AML-193 (cell line): ENCODE measurements around the gene ADPRS.

Source experiments
- DNase-seq, 2 experiments: peaks; one replicate each; lab custom pipeline; 2025; lab: John Stamatoyannopoulos, UW

ADPRS gene

DNA sequence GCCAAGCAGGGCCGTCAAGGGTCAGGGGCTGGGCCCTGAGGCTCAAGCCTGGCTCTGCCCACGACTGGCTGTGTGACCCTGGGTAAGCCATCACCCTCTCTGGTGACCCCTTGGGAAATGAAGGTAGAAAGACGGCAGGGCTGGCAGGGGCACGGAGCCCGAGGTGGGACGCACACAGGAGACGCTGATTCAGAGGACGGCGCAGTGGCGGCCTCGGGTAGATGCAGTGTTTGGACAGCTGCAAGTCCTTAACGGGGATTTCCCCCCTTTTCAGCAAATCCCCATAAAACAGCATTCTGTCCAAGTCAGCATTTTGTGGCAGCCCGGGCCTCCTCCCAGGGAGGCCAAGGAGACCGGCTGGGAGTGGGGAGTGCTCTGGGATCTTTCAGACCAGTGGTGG, 19.6 kb downstream of the ADPRS start:
- DNase-seq: no peak

DNA sequence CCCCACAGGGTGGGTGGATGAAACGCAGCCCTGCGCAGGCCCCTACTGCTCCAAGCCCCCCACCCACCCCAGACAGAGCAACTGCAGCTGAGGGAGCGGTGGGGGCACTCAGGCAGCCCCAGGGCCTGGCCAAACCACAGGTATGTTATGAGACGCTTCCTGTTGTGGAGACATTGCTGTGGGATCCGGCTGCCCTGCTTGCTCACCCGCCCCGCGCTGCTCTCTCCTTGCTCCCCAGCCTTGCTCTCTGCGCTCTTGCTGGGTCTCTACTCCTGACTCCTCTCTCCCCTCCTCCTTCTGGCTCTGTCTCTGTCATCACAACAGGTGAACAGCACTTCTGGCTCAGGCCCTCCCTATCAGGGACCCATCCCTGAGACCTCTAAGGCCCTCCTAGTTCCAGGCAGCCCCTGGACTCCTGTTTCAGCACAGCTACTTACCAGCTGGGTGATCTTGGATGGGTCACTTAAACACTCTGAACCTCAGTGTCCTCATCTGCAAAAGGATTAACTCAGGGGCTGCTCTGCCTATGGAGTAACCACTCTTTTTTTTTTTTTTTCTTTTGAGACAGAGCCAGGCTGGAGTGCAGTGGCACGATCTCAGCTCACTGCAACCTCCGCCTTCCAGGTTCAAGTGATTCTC, 20.5 kb downstream of the ADPRS start:
- DNase-seq: no peak

DNA sequence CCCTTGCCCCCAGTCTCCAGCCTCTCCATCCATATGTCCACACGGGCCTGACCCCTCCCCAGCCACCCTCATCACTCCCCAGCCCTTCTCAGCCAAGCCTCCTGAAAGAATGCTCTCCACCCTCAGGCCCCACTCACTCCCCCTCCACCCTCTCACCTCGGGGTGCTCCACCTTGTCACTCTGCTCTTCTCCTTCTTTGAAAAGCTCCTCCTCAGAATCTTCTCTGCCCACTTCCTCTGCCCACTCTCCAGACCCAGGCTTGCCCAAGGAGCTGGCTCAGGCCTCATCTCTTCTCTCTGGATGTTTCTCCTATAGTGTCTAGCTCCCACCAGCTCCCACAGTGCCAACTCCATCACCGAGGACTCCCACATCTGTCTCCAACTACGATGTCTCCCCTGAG, 22.5 kb downstream of the ADPRS start:
- no peak for DNase-seq

DNA sequence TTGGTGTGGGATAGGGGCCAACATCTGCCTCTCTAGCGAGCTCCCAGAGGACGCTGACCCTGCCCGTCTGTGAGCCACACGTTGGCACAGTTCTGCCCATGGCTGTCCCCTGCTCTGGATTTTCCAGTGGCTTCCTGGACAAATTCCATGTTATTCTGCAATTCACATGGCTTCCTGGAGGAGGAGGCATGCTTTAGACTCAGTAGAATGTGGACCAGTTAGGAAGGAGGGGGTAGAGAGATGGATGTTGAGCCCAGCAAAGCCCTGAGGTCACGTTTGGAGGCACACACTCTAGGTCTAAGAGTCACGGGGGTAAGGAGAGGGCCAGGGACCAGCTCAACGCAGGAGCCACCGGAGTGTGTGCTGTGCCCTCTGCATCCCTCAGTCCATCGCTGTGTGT, 24.1 kb downstream of the ADPRS start:
- DNase-seq: no peak

DNA sequence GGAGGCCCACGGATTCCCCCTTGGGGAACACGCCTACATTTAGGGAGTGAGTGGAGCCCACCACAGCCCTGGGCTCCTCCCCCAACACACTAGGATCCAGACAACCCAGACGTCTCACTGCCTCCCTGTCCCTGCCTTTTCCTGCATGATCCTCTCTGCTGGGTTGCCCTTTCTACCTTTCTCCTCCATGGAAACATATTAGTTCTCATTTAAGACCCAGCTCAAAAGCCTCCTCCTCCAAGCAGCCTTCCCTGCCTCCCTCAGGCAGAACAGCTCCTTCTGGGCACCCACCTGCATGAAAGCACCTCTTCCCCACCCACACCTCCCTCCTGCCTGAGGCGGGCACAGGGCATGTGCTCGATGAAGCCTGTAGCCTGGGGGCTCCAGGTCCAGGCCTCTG, 25.7 kb downstream of the ADPRS start:
- no peak for DNase-seq

DNA sequence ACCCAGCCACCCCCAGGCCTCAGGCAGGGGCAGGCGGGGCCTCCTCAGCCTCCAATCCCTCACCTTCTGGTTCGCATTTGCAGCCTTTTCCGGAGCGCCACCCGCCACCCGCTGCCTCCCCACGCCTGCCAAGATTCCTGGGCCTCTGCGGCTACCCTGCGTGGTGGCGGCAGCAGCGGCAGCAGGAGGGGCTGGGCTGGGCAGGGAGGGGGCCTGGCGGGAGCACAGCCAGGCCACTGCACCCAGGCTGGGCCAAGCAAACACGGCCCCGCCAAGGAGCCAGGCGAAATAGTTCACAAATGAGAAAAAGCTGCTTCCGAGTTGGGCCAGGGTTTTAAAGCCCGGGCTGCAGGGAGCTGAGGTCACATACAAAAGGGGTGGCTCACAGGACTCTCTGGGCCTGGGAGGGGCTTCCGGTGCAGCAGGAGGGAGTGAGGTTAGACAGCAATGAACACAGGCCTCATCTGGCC, 26.5 kb downstream of the ADPRS start:
- DNase-seq: no peak

DNA sequence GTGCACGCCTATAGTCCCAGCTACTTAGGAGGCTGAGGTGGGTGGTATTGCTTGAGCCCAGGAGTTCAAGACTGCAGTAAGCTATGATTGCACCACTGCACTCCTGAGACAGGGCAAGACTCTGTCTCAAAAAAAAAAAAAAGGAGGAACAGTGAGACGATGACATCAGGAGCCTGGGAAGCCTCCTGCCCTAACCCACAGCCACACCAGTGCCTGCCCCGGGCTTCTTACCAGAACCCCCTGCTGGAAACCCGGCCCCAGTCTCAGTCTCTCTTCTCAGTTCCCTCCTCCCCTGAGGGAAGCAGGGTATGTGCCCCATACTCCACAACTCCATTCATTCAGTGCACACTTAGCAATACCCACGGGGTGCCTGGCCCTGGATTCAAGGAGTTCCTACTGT, 27.2 kb downstream of the ADPRS start:
- DNase-seq: peak; percentile 29 to 30

DNA sequence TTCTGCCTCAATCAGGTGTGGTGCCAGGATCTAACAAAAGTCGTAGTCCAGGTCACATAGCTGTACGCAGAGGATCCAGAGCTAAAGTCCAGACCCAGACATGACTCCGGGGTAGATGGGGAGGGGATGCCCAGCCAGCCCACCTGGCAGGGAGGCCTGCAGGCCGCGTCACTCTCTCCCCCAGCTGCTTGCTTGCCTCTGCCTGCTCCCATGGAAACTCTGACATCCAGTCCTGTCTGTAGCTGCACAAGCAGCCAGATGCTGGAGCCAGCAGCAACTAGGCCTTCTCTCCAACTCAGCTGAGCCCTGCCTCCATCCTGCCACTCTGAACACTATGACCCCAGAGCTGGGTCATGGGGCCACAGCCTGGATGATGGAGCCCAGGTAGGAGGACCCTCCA, 28.2 kb downstream of the ADPRS start:
- DNase-seq: no peak

DNA sequence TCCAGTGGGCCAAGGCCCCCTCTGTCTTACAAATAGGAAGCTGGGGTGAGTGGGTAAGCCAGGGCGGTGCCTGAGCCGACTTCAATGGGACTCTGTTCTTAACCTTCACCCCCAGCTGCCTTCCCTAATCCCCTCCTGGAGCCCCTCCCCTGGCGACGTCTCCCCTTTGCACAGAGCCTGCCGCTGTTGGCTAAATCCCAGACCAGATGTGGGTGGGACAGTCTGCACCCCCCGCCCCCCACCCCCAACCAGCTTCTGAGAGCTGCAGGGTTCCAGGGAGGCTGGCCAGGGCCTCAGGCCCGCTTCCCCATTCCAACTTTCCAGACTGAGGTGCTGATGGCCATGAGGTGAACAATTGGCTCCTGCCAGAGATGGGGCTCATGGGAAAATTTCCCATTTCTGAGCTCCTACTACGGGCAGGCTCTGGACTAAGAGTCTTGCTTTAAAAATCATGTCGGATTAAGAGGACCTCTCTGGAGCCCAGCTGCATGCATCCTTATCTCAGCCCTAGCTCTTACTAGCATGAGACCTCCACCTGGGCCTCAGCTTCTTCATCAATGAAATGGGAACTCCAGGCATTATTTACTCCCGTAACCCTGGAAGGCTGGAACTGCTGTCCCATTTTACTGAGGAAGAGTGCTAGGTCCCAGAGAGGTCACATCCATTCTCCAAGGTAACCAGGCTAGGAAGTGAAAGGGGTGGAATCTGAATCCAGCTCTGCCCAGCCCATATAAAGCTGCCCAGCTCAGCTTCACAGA, 29.9 kb downstream of the ADPRS start:
- no peak for DNase-seq

DNA sequence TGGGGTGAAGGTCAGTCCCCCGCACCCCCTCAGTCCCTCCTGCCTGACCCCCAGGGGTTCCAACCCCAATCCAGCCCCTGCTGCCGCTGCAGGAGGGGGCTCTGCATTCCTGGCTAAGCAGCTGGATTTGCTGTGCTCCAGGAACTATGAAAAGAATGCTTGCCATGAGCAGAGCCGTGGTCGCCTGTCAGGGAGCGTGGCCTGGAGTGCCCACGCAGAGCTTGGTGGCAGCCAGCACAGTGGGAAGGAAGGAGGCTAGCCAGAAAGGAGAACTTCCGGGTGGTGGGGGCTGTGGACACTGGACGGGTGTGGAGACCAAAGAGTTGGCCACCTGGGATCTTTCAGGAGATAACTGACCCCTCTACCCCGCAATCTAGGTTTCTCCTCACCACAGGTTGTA, 30.8 kb downstream of the ADPRS start:
- DNase-seq: no peak

DNA sequence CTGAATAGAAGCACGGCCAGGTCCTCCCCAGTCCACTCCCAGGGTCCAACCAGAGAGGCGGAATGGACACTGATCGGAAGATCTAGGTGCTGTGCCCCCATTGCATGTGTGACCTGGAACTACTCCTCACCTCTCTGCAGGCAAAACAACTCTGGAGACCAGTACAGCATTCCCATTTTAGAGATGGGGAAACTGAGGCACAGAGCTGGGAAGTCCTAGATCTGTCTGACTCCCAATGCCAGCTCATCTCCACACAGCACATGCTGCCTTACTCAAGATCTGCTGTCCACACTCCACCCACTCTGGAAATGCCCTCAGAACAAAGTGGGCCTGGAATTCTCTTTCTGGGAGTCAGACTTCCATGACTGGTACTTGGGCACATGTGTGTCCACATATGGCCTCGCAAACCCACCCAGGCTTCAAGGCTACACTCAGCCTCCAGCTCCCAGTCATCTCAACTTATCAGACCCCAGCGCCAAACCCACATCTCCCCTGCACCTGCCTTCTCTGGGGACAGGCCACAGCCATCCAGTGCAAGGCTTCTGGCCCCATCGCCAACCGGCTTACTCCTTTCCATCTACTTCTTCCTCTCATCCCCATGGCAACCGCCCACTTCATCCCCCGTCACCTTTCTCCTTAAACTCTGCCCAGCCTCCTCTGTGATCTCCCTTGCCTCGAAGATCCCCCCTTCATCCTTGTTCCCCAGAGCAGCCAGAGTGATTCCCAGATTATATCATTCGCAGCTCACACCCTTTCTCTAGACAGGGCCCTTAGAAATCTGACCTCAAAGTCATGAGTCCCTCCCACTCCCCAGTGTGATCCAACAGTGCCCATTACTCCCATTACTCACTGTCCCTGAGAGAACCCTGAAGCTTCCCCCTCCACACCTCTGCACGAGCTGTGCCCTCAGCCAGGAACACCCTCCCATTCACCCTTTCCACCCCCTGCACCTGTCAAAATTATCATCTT, 33.7 kb downstream of the ADPRS start:
- DNase-seq: no peak

DNA sequence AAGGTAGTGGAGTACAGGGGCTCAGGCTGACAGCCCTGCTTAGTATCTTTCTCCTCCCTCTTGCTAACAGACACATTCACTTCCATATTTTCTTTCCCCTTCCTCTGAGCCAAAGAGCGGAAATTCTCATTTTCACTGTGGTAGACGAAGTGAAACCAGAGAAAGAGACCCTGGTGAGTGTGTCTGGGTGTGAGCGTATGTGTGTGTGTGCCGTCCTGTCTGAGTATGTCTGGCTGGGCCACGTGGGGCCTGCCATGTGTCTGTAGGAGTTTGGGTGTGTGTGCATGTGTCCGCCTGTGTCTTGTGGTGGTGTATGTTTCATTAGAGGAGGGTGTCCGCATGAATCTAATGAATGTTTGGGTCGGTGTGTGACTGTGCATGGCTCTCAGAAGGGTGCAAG, 34.7 kb downstream of the ADPRS start:
- DNase-seq: no peak

DNA sequence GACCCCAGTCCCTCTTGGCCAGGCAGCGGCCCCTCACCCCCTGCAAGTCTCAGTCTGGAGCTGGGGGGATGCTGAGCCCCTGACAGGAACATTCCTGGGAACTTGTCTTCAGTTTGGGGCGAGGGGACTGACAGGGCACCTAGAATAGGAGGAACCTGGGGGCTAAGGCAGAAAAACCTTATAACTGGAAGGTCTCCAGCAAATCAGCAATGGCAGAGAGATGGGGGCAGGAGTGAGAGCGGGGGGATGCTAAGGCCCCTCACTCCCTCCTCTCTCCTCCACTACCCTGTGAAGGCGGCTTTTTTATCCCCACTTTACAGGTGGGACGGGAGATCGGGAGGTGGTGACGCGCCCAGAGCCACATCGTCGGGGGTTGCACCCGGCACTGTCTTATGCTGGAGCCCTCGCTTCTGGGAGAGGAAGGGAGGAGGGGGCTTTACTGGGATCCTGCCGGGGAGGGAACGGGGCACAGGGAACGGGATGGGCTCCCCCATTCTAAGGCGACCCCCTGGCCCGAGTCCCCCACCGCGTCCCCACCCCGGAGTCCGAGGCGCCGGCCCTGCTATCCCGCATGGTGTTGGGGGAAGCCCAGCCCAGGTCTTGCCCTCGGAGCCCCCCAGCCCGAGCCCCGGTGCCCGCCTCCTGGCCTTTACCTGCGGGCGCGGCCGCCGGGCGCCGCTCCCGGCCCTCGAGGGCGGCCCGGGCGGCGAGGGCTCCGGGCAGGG, 35.9 kb downstream of the ADPRS start:
- no peak for DNase-seq

DNA sequence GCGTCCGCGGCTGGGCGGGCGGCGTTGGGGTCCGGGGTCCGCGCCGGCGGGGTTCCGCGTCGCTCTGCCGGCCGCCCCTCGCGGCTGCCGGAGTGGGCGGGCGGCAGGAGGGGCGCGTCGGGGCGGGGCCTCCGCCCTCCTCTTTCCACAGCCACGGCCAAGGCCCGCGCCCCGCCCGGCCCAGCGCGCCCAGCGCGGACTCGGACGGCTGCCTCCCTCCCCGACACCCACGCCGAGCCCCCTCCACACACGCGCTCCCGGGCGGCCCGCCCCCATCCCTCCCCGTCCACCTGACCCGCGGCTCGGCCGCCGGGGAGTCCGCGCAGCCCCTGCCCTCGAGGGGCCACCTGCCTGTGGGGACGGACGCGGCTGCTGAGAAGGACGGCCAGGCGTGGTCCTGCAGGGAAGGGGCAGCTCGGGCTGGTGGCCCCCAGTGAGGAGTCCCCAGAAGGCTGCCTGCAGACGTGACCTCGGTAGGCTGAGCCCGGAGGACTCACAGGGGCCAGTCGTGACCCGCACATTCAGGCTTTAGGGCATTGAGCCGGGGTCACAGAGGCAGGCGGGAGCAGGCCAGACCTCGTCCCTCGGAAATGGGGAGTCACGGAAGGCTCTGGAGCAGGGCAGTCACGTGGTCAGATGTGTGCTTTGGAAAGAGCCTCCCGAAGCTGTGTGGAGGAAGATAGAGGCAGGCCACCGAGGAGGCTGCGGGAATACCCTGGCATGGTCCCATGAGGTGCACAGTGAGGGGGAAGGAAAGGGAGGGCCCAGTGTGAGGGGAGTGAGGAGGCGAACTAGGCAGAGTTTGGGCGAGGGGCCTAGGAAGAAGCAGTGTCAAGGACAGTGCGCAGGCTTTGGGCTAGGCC, 36.7 kb downstream of the ADPRS start, which contains the start of gene COL8A2:
COL8A2 (minus strand) TSS at position 94 of the 863 bp plus-strand sequence. CDS start 24,980 bp downstream, outside the sequence.
- DNase-seq: no peak

DNA sequence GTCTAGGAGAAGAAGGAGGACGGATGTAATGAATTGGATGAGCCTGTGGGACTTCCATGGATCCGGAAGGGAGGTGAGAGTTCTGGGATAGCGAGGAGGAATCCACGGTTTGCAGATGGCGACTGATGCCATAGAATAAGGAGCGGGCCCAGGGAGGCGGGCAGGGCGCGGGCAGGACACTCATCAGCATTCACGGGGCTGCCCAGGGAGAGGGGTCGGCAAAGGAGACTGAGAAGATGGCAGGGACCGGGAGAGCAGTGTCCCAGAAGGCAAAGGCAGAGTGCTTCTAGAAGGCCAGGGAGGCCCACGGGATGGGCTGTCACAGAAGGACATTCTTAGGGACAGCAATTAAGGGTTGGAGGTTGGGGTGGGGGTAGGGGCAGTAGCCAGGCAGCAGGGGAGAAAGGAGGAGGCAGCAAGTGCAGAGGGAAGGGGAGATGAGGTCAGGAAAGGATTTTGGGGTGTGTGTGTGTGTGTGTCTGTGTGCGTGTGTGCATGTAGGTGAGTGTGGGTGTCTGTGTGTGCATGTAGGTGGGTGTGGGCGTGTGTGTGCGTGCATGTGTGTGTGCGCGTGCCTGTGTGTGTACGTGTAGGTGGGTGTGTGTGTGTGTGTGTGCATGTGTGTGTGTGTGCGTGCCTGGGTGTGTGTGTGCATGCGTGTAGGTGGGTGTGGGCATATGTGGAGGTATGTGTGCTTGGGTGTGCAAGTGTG, 37.5 kb downstream of the ADPRS start:
- DNase-seq: no peak

DNA sequence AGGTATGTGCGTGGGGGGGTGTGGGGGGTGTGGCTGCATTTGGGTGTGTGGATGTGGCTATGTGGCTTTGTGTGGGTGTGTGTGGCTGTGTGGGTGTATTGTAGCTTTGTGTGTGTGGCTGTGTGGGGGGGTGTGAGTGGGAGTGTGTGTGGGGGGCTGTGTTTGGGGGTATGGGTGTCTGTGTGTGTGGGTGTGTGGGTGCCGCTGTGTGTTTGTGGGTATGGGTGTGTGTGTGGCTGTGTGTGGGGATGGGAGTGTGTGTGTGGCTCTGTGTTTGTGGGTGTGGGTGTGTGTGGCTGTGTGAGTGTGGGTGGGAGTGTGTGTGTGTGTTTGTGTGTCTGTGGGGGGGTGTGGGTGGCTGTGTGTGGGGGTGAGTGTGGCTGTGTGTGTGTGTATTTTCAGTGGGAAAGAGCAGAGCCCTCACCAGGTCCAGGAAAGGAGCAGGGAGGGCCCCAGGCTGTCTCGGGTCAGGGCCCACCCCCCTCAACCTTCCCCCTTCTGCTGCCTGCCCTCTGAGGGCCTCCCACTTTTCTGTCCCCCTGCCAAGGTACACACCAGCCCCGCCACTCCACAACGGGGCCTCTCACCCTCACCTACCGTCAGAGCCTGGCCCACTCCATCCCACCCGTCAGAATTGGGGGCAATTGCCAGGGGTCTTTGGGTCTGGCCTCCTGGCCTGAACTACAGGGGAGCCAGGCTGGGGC, 38.3 kb downstream of the ADPRS start:
- DNase-seq: no peak

DNA sequence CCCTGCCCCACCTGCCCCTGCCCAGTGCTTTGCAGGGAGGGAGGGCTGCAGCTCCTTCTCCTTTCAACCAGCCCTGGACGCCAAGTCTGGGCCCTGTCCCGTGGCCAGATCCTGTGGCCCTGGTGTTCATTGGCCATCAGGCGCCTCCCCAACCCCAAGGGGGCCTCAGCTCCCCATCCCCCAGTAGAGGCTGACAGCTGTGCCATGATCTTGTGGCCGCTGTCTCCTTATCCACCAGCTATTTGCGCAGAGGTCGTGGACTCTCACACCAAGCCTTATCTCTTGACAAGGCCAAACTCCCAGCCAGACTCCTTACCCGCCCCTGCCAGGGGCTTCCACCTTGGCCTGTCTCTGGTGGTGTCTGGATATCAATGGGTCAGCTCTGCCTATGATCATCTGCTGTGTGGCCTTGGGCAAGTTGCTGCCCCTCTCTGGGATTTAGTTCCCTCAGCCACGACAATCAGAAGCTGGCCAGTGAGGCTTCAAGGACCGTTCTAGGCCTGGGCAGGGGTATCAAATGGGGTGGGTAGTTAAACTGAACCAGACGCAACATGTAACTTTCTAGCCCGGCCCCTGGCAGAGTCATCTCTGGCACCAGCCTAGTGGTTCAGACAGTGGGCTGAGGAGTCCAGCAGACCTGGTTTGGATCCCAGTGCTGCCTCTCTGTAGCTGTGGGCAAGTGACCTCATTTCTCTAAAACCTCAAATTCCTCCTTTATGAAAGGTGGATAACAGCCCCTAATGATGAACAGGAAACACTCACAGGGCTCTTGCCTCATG, 39.6 kb downstream of the ADPRS start:
- DNase-seq: peak in 1 of 2 experiments; percentile 12

DNA sequence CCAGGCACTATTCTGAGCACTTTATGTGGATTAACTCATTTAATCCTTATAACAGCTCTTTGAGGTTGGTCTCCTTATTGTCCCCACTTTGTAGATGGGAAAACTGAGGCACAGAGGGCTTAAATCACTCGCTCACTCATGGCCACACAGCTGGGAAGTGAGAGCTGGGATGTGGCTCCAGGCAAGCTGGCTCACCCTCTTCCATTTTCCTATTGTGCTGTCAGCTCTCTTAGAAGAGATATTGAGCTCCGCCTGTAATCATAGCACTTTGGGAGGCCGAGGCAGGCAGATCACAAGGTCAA, 40.2 kb downstream of the ADPRS start:
- DNase-seq: no peak

DNA sequence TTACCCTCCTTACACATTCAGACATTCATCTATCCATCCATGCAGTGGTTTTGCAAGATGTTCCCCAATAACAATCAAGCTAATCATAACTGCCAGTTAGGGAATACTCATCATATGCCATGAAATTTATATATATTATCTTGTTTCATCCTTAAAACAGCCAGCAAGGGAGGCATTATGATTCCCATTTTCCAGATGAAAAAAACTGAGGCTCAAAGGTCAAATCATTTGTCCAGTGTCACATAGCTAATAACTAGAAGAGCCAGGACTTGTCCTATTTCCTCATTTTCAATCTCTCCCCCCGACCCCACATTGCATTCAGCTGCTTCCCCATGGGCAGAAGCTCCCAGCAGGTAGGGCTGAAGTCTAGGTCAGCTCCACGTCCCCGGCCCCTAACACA, 43.3 kb downstream of the ADPRS start:
- no peak for DNase-seq
